ENCODE data around the gene PCSK6. TPM values are rescaled to one million over a fixed set of nuclear protein-coding genes. Genes with fewer than 3 reads are reported as not detected.

Gene PCSK6
- total and polyA plus RNA-seq, 2 of the 8 experiments (the other 6 are each of a cell fraction or from before 2014, with no cell fraction given) = 1.9 to 4.0 TPM

GRCh38 chr15:101322016-101322695, 167.4 kb downstream of the PCSK6 start:
- Histone ChIP-seq H2BK12ac (ENCODE audit: low read depth, low read length) (no peak overlapping the region), H2AK5ac (ENCODE audit: low read depth, low read length) (no peak overlapping the region), H2BK15ac (ENCODE audit: low read length) (no peak overlapping the region), H3K56ac (replicated peaks; ENCODE audit: insufficient read length, low read depth, low read length) (no peak overlapping the region), H4K8ac (ENCODE audit: extremely low read depth, insufficient read depth, low read length) (peak overlapping the region; percentile 31; the same call in 1 of the 2 replicates), H2BK20ac (ENCODE audit: low read length) (no peak overlapping the region), H3K4me1 (replicated peaks in 1 of 4; ENCODE audit: control insufficient read depth in 3 of 4, insufficient read depth in 4 of 4, low read length in 3 of 4) (peaks cover 0 to 3% (median 1%) of the 10 kb centered on the region in 4 experiments; a peak in 1 of 7 replicates), H3K4ac (replicated peaks; ENCODE audit: insufficient read length, low read depth, low read length) (no peak overlapping the region), H2AFZ (ENCODE audit: low read length) (no peak overlapping the region), H3K27me3 (replicated peaks in 1 of 4; ENCODE audit: control insufficient read depth in 3 of 4, extremely low read depth in 1 of 4, insufficient read depth in 3 of 4, low read length in 3 of 4) (no peaks in the 10 kb centered on the region; a peak in 1 of 7 replicates), H4K91ac (replicated peaks; ENCODE audit: insufficient read length, low read length) (no peak overlapping the region), H3K79me1 (ENCODE audit: low read depth, low read length) (no peaks in the 10 kb centered on the region), H3K4me2 (ENCODE audit: insufficient read depth in 1 of 2, low read depth in 2 of 2, low read length in 2 of 2) (no peak overlapping the region), H3K23me2 (ENCODE audit: low read depth, low read length) (no peaks in the 10 kb centered on the region), H4K5ac (ENCODE audit: insufficient read length, low read depth, low read length) (no peak overlapping the region), H3K36me3 (ENCODE audit: control insufficient read depth in 2 of 4, insufficient read depth in 4 of 4, low read length in 3 of 4) (no peaks in the 10 kb centered on the region), H3K9ac (replicated peaks in 1 of 4; ENCODE audit: extremely low read depth in 1 of 4, low read depth in 3 of 4, low read length in 3 of 4) (no peak overlapping the region; a peak in 1 of 7 replicates), H3K9me3 (ENCODE audit: insufficient read depth in 2 of 2, low read depth in 1 of 2, low read length in 1 of 2) (no peaks in the 10 kb centered on the region), H3K18ac (ENCODE audit: extremely low read depth, low read length) (no peak overlapping the region), H2BK120ac (replicated peaks; ENCODE audit: low read depth, low read length) (no peak overlapping the region), H3K4me3 (ENCODE audit: extremely low read depth in 1 of 4, insufficient read depth in 2 of 4, low read depth in 3 of 4, low read length in 4 of 4) (no peak overlapping the region), H3K14ac (ENCODE audit: insufficient read length) (no peak overlapping the region), H3K79me2 (ENCODE audit: control insufficient read depth in 1 of 2, insufficient read depth in 2 of 2, low read length in 2 of 2) (no peaks in the 10 kb centered on the region), H3K23ac (ENCODE audit: insufficient read length) (no peak overlapping the region), H4K20me1 (replicated peaks in 1 of 2; ENCODE audit: control insufficient read depth in 1 of 2, insufficient read depth in 2 of 2, low read length in 2 of 2) (no peaks in the 10 kb centered on the region), H2BK5ac (ENCODE audit: low read depth, low read length) (no peak overlapping the region), H3K27ac (ENCODE audit: low read depth, low read length) (no peak overlapping the region)
- DNase-seq (ENCODE audit: low read depth in 1 of 2, low spot score in 2 of 2) (peak in 1 of 2 experiments; percentile 27), FAIRE-seq (no peak)
- WGBS, 2 experiments (ENCODE audit: extremely low coverage in 1 of 2, insufficient coverage in 1 of 2, insufficient read length in 1 of 2, insufficient replicate concordance in 2 of 2, low coverage in 1 of 2, low lambda C conversion rate in 2 of 2, missing lambda C conversion rate in 1 of 2) = 90% methylated on average over 21 of the region's 21 CpGs; no CpG with 5 or more reads in 1 of the 2 experiments
- CTCF ChIA-PET (ENCODE audit: partially characterized antibody) = interaction anchor here (1.0 to 8.6 kb wide), 8 partner anchors 10 to 320 kb away, joined by 3 to 94 read pairs (median 6); no protein-coding TSS in a partner anchor
- POLR2A ChIA-PET (ENCODE audit: partially characterized antibody) = no interaction called here
- TF ChIP-seq SP1 (IDR thresholded peaks at IDR 0.05; ENCODE audit: low read depth, low read length) = no peak
- no peak for TF ChIP-seq EZH2 (IDR thresholded peaks at IDR 0.05; ENCODE audit: low read depth, low read length, severe bottlenecking)
- TF ChIP-seq SP2 (IDR thresholded peaks at IDR 0.05; ENCODE audit: low read length) = no peak
- TF ChIP-seq RAD21 (IDR thresholded peaks at IDR 0.05 in 1 of 2, conservative IDR thresholded peaks at IDR 0.05 in 1 of 2; ENCODE audit: low read depth in 2 of 2, low read length in 2 of 2) = no peak
- TF ChIP-seq KDM5A (IDR thresholded peaks at IDR 0.05; ENCODE audit: low read length) = no peak
- no peak for TF ChIP-seq CEBPB (IDR thresholded peaks at IDR 0.05; ENCODE audit: low read depth, low read length)
- no peak for TF ChIP-seq TAF7 (optimal IDR thresholded peaks at IDR 0.05; ENCODE audit: borderline replicate concordance, low read depth, low read length)
- TF ChIP-seq, protein P1, sequence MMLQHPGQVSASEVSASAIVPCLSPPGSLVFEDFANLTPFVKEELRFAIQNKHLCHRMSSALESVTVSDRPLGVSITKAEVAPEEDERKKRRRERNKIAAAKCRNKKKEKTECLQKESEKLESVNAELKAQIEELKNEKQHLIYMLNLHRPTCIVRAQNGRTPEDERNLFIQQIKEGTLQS (IDR thresholded peaks at IDR 0.05; ENCODE audit: insufficient read depth, low read depth, low read length) = no peak
- no peak for TF ChIP-seq MAFK (IDR thresholded peaks at IDR 0.05; ENCODE audit: low read depth, low read length)
- no peak for TF ChIP-seq SIN3A (conservative IDR thresholded peaks at IDR 0.05 in 1 of 2, IDR thresholded peaks at IDR 0.05 in 1 of 2; ENCODE audit: low read depth in 1 of 2, low read length in 2 of 2)
- TF ChIP-seq, protein P2, sequence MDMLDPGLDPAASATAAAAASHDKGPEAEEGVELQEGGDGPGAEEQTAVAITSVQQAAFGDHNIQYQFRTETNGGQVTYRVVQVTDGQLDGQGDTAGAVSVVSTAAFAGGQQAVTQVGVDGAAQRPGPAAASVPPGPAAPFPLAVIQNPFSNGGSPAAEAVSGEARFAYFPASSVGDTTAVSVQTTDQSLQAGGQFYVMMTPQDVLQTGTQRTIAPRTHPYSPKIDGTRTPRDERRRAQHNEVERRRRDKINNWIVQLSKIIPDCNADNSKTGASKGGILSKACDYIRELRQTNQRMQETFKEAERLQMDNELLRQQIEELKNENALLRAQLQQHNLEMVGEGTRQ (IDR thresholded peaks at IDR 0.05; ENCODE audit: low read length) = no peak

Data from H1 (cell line).